Stimulated activated CD8-positive, alpha-beta memory T cell treated with anti-CD3 and anti-CD28 coated beads, Interleukin-4, amount 100 ng/mL, for 48 hours (primary cell): Measurements from ENCODE around the gene RPS21.
"Not testable (repeated sequence)": the region's sequence is repeated elsewhere in the genome, so short reads cannot be mapped to it uniquely, and the experiment has no call there.

Source experiments
- DNase-seq: peaks from one replicate; pipeline ENCODE4 v3.0.0-alpha.2; 2020

The RPS21 gene

GRCh38 chr20:62413025-62413570 lies 26.2 kb downstream of the RPS21 start:
- no peak for DNase-seq

GRCh38 chr20:62413896-62414481 lies 27.1 kb downstream of the RPS21 start:
- no peak for DNase-seq

- no peak for DNase-seq
Observed at GRCh38 chr20:62415354-62416111, 28.6 kb downstream of the RPS21 start.

- no peak for DNase-seq
Observed at GRCh38 chr20:62416651-62417637, 30.0 kb downstream of the RPS21 start.

GRCh38 chr20:62417981-62418708 lies 31.2 kb downstream of the RPS21 start:
- DNase-seq: no peak

GRCh38 chr20:62418709-62419487 lies 32.0 kb downstream of the RPS21 start:
- no peak for DNase-seq

GRCh38 chr20:62419759-62420158 lies 32.9 kb downstream of the RPS21 start:
- DNase-seq: no peak

- DNase-seq: no peak
Observed at GRCh38 chr20:62420846-62421715, 34.2 kb downstream of the RPS21 start.

GRCh38 chr20:62421716-62421990 lies 34.8 kb downstream of the RPS21 start:
- no peak for DNase-seq

- no peak for DNase-seq
Observed at GRCh38 chr20:62422636-62423325, 35.9 kb downstream of the RPS21 start.

- no peak for DNase-seq
Observed at GRCh38 chr20:62423326-62423706, 36.4 kb downstream of the RPS21 start.

GRCh38 chr20:62424249-62425107 lies 37.6 kb downstream of the RPS21 start:
- no peak for DNase-seq

- DNase-seq: no peak
Observed at GRCh38 chr20:62425281-62426058, 38.6 kb downstream of the RPS21 start.

- not testable (repeated sequence) for DNase-seq
Observed at GRCh38 chr20:62426059-62426348, 39.1 kb downstream of the RPS21 start.

- DNase-seq: no peak
Observed at GRCh38 chr20:62426699-62427131, 39.8 kb downstream of the RPS21 start.

- no peak for DNase-seq
Observed at GRCh38 chr20:62427172-62428001, 40.5 kb downstream of the RPS21 start, which contains the start of gene RBBP8NL. Gene RBBP8NL (minus strand): TSS chr20:62427539. CDS start chr20:62419647, 7,892 bp downstream.

GRCh38 chr20:62428002-62428372 lies 41.1 kb downstream of the RPS21 start:
- no peak for DNase-seq
